ENCODE measurements around the gene HPS4. TPM values are rescaled to one million over a fixed set of nuclear protein-coding genes. Genes with fewer than 3 reads are reported as not detected.
A peak's percentile ranks its signal among the peaks of the same experiment; 100 is the strongest.

The HPS4 gene
- total RNA-seq, 1 experiment from 2014 or later = 35.4 TPM

GRCh38 chr22:26485013-26485412, 1.4 kb upstream of the HPS4 start:
- DNase-seq (ENCODE audit: low read depth, low spot score) (no peak), ATAC-seq (no peak)
- peak overlapping the region; percentile 78 to 95 for H3K4me3 ChIP-seq (replicated peaks in 1 of 2; ENCODE audit: low read depth in 1 of 2, low read length in 2 of 2)
- no peak overlapping the region for H2AFZ ChIP-seq (ENCODE audit: low read depth, low read length, poor library complexity, severe bottlenecking)
- peak overlapping the region; percentile 93 for H3K9ac ChIP-seq (ENCODE audit: low read length)
- H3K9me3 ChIP-seq (ENCODE audit: control insufficient read depth in 1 of 2, insufficient read depth in 1 of 2, low read depth in 1 of 2, low read length in 2 of 2) = no peaks in the 10 kb centered on the region
- peaks cover 70% of the 10 kb centered on the region for H3K79me2 ChIP-seq (ENCODE audit: insufficient read depth, low read length)
- intact Hi-C loops (cut with micrococcal nuclease) = no loop called here
- ChIA-PET RAD21 (ENCODE audit: low non-redundant PET in 1 of 2, low total read pairs in 2 of 2, uncharacterized antibody in 2 of 2, unreplicated experiment in 2 of 2) (no interaction called here), POLR2A (no interaction called here), CTCF (interaction anchor here (1.6 to 2.1 kb wide), 2 partner anchors 17 to 118 kb away, joined by 6 to 7 read pairs; no protein-coding TSS in a partner anchor)
- no peak for TF ChIP-seq RAD21 (IDR thresholded peaks at IDR 0.05; ENCODE audit: low read depth)
- no peak for TF ChIP-seq MAX (IDR thresholded peaks at IDR 0.05)
- TF ChIP-seq CTCF (IDR thresholded peaks at IDR 0.05 in 2 of 3, conservative IDR thresholded peaks at IDR 0.05 in 1 of 3; ENCODE audit: borderline replicate concordance in 1 of 3, insufficient read depth in 1 of 3, low read depth in 2 of 3, low read length in 2 of 3) = no peak
- TF ChIP-seq ATF3 (IDR thresholded peaks at IDR 0.05) = no peak
- no peak for TF ChIP-seq EZH2phosphoT487 (IDR thresholded peaks at IDR 0.05; ENCODE audit: borderline replicate concordance)
- H3K4me2 ChIP-seq (ENCODE audit: low read length) = peak overlapping the region; percentile 79
- no TSS peak for BruUV-seq (replicated peaks)
- H3K36me3 ChIP-seq (ENCODE audit: control insufficient read depth in 1 of 2, insufficient read depth in 2 of 2, low read length in 2 of 2) = peaks cover 21 to 30% of the 10 kb centered on the region in 2 experiments; a peak in 3 of 4 replicates
- H3K4me1 ChIP-seq (ENCODE audit: control insufficient read depth in 1 of 2, insufficient read depth in 2 of 2, low read length in 2 of 2) = peaks cover 10 to 15% of the 10 kb centered on the region in 2 experiments
- no peaks in the 10 kb centered on the region for H4K20me1 ChIP-seq (ENCODE audit: insufficient read depth)
- H3K27me3 ChIP-seq (ENCODE audit: insufficient read depth, low read length) = no peaks in the 10 kb centered on the region
- H3K27ac ChIP-seq (ENCODE audit: low read depth, low read length) = no peak overlapping the region
- H3K9me2 ChIP-seq (ENCODE audit: insufficient read depth) = no peaks in the 10 kb centered on the region

- no peaks in the 10 kb centered on the region for H3K9me3 ChIP-seq (ENCODE audit: control insufficient read depth in 1 of 2, insufficient read depth in 1 of 2, low read depth in 1 of 2, low read length in 2 of 2)
- POLR2A ChIA-PET = no interaction called here
- no peak overlapping the region for H2AFZ ChIP-seq (ENCODE audit: low read depth, low read length, poor library complexity, severe bottlenecking)
- H3K27me3 ChIP-seq (ENCODE audit: insufficient read depth, low read length) = no peaks in the 10 kb centered on the region
- BruUV-seq (replicated peaks) = TSS peak; percentile 51
- CTCF ChIA-PET = interaction anchor here (1.6 to 2.1 kb wide), 3 partner anchors 18 to 181 kb away, joined by 5 to 7 read pairs (median 6); no protein-coding TSS in a partner anchor
- intact Hi-C loops (cut with micrococcal nuclease) = no loop called here
- peak overlapping the region; percentile 79; the same call in 1 of the 2 replicates for H3K27ac ChIP-seq (ENCODE audit: low read depth, low read length)
- peaks cover 74% of the 10 kb centered on the region for H3K79me2 ChIP-seq (ENCODE audit: insufficient read depth, low read length)
- H3K4me2 ChIP-seq (ENCODE audit: low read length) = peak overlapping the region; percentile 79
- peak; percentile 18; the same call in 1 of the 2 replicates for ATAC-seq
- peaks cover 10 to 15% of the 10 kb centered on the region in 2 experiments for H3K4me1 ChIP-seq (ENCODE audit: control insufficient read depth in 1 of 2, insufficient read depth in 2 of 2, low read length in 2 of 2)
- no peaks in the 10 kb centered on the region for H3K9me2 ChIP-seq (ENCODE audit: insufficient read depth)
- RAD21 ChIA-PET (ENCODE audit: low non-redundant PET in 1 of 2, low total read pairs in 2 of 2, uncharacterized antibody in 2 of 2, unreplicated experiment in 2 of 2) = no interaction called here
- peak overlapping the region; percentile 93 for H3K9ac ChIP-seq (ENCODE audit: low read length)
- no peak for DNase-seq (ENCODE audit: low read depth, low spot score)
- TF ChIP-seq REST (IDR thresholded peaks at IDR 0.05; ENCODE audit: low read depth) (no peak), ZNF274 (IDR thresholded peaks at IDR 0.05; ENCODE audit: low read depth, low read length) (no peak), RAD21 (IDR thresholded peaks at IDR 0.05; ENCODE audit: low read depth) (no peak), SP1 (IDR thresholded peaks at IDR 0.05; ENCODE audit: low read depth) (no peak), FOSL1 (IDR thresholded peaks at IDR 0.05; ENCODE audit: low read depth) (no peak), ATF3 (IDR thresholded peaks at IDR 0.05) (no peak), TCF7L2 (IDR thresholded peaks at IDR 0.05; ENCODE audit: borderline replicate concordance, extremely low read depth, insufficient read depth, insufficient read length) (no peak)
- H4K20me1 ChIP-seq (ENCODE audit: insufficient read depth) = no peaks in the 10 kb centered on the region
- H3K36me3 ChIP-seq (ENCODE audit: control insufficient read depth in 1 of 2, insufficient read depth in 2 of 2, low read length in 2 of 2) = peaks cover 15 to 23% of the 10 kb centered on the region in 2 experiments; a peak in 2 of 4 replicates
- peak overlapping the region; percentile 78 to 95 for H3K4me3 ChIP-seq (replicated peaks in 1 of 2; ENCODE audit: low read depth in 1 of 2, low read length in 2 of 2)
These were observed 750 bp upstream of the HPS4 start for GRCh38 chr22:26484360-26484706.
